ENCODE data around the gene LY6G6F.

The LY6G6F gene

GRCh38 chr6:31742894-31743293, 36.2 kb downstream of the LY6G6F start:
- Histone ChIP-seq H3K36me3 (ENCODE audit: insufficient read depth, low read length) (peaks cover 22% of the 10 kb centered on the region), H3K9ac (ENCODE audit: low read depth, low read length) (no peak overlapping the region), H3K9me3 (ENCODE audit: control insufficient read depth, insufficient read depth, low read length) (no peaks in the 10 kb centered on the region), H3K4me1 (ENCODE audit: insufficient read depth, low read length) (peaks cover 9% of the 10 kb centered on the region)

DNA sequence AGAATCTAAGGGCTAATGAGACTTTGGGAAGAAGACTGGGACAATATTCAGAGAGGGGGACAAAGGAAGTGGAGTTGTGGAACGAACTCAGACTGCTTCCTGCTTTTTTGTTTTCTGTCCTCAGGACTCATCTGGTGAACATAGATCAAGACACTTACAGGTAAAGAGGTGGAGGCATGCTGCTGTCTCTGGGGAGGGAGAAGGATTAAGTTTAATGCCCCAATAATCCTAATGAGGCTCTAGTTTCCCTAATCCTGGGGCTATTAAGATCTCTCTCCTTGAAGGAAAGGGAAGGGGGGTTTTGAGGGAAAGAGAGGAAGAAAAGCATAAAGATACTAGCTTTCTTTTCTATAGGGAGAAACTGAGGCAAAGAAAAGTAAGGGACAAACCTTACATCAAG, 37.8 kb downstream of the LY6G6F start:
- Histone ChIP-seq H3K9me3 (ENCODE audit: control insufficient read depth, insufficient read depth, low read length) (no peaks in the 10 kb centered on the region), H3K9ac (ENCODE audit: low read depth, low read length) (no peak overlapping the region), H3K4me1 (ENCODE audit: insufficient read depth, low read length) (no peaks in the 10 kb centered on the region), H3K36me3 (ENCODE audit: insufficient read depth, low read length) (peaks cover 22% of the 10 kb centered on the region)

DNA sequence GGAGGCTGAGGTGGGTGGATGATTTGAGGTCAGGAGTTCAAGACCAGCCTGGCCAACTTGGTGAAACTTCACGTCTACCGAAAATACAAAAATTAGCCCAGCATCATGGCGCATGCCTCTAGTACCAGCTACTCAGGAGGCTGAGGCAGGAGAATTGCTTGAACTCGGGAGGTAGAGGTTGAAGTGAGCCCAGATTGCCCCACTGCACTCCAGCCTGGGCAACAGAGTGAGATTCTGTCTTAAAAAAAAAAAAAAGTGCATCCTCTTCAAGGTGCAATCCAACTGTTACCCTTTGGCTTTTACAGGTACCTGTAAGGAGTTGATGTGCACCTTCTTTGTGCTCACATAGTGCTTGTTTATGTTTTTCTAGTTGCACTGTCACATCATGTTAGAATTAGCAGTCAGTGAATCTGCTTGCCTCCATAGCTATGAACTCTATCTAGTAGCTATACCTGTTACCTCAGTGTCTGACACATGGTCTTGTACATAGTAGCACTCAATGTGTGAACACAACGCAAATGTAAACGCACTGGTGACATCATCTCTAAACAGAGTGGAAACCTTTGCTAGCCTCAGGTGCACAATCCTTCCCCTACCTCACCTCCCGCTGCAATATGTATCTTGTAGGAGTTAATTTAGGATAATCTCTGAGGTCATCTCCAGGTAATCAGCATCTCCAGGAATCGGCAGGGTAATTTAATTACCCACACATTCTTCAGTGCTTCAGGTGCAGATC, 42.8 kb downstream of the LY6G6F start:
- no peaks in the 10 kb centered on the region for H3K9me3 ChIP-seq (ENCODE audit: control insufficient read depth, insufficient read depth, low read length)
- no peaks in the 10 kb centered on the region for H3K4me1 ChIP-seq (ENCODE audit: insufficient read depth, low read length)
- H3K36me3 ChIP-seq (ENCODE audit: insufficient read depth, low read length), result peaks cover 7% of the 10 kb centered on the region
- no peak overlapping the region for H3K9ac ChIP-seq (ENCODE audit: low read depth, low read length)

- H3K9me3 ChIP-seq (ENCODE audit: control insufficient read depth, insufficient read depth, low read length), result no peaks in the 10 kb centered on the region
- H3K36me3 ChIP-seq (ENCODE audit: insufficient read depth, low read length), result peaks cover 5% of the 10 kb centered on the region
- H3K4me1 ChIP-seq (ENCODE audit: insufficient read depth, low read length), result no peaks in the 10 kb centered on the region
- H3K9ac ChIP-seq (ENCODE audit: low read depth, low read length), result no peak overlapping the region
These were observed 43.9 kb downstream of the LY6G6F start for GRCh38 chr6:31750411-31751022.

GRCh38 chr6:31752739-31753319, 46.2 kb downstream of the LY6G6F start:
- no peaks in the 10 kb centered on the region for H3K9me3 ChIP-seq (ENCODE audit: control insufficient read depth, insufficient read depth, low read length)
- H3K36me3 ChIP-seq (ENCODE audit: insufficient read depth, low read length), result no peaks in the 10 kb centered on the region; the same call in 1 of the 2 replicates
- no peaks in the 10 kb centered on the region for H3K4me1 ChIP-seq (ENCODE audit: insufficient read depth, low read length)
- no peak overlapping the region for H3K9ac ChIP-seq (ENCODE audit: low read depth, low read length)

- Histone ChIP-seq H3K9me3 (ENCODE audit: control insufficient read depth, insufficient read depth, low read length) (no peaks in the 10 kb centered on the region), H3K4me1 (ENCODE audit: insufficient read depth, low read length) (peaks cover 4% of the 10 kb centered on the region), H3K9ac (ENCODE audit: low read depth, low read length) (no peak overlapping the region), H3K36me3 (ENCODE audit: insufficient read depth, low read length) (peaks cover 5% of the 10 kb centered on the region; the same call in 1 of the 2 replicates)
These were observed 51.6 kb downstream of the LY6G6F start for GRCh38 chr6:31758281-31758680.
